HG02642 (cell line): ENCODE measurements around the gene ABCA4.
"Not testable (repeated sequence)": the region's sequence is repeated elsewhere in the genome, so short reads cannot be mapped to it uniquely, and the experiment has no call there.

Source experiments
- ATAC-seq: cut with Tn5 transposase; IDR thresholded peaks from one replicate; pipeline ENCODE4 v1.9.1; 2021; ENCODE audit warnings: mild to moderate bottlenecking; ENCODE audit not compliant: unreplicated experiment, poor library complexity

ABCA4 gene

DNA sequence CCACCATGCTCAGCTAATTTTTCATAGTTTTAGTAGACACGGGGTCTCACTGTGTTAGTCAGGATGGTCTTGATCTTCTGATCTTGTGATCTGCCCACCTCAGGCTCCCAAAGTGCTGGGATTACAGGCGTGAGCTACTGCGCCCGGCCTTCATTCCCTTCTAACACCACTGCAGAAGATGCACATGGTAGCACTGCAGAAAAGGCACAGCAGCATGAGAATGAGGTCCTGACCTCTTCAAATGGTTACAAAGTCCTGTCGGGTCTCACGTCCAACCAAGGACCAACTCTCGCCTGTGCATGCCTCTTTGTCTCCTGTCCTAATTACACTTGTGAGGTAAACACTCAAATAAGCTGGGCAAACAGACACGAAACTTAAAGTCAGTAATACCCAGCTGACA lies 128.8 kb downstream of the ABCA4 start:
- no peak for ATAC-seq

DNA sequence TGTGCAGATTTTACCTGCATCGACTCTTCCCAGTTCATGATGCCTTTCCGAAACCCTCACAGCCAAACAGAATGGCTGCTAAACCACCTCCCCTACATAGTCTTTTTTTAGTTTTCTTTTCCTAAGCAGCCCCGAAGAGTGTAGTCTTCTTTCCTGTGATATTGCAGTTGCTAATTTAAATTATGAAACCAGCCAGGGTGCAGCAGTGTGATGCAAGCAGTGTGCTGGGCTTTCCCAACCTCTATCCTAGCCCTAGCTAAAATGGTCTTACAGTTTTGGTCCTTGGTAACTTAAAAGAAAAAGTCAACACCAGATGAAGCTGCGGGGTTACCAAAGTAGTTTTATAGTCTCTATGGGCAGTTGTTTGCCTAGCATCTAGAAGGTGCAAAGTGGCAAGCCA lies 129.7 kb downstream of the ABCA4 start:
- ATAC-seq, result no peak

DNA sequence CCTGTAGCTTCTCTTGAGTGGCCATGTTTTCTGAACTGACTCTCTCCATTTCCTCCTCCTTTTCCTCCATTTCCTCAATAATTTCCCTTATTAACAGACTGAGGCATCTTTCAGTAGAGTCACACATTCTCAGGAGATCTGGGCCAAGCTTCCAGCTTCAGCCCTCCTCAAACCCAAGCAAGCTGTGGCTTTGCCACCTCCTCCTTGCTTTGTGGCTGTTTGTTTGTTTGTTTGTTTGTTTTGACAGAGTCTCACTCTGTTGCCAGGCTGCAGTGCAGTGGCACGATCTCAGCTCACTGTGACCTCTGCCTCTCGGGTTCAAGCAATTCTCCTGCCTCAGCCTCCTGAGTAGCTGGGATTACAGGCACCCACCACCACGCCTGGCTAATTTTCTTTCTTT lies 130.5 kb downstream of the ABCA4 start:
- not testable (repeated sequence) for ATAC-seq

DNA sequence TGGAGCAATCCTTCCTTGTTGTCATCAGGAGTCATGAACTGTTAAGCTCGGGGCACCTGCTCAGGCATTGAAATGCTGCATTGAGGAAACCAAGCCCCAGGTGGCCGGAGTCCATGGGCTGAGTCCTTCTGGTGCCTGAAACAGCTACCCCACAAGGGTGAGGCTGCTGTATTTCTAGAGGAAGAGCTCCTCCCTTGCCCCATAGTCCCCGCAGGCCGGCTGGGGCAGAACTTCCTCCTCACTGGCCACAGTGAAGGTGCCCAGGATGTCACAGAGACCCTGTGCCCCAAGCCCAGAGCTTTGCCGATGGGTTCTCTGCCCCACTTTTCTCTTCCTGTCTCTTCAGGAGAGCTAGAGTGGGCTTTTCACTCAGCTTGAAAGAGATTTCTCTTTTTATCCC lies 130.9 kb downstream of the ABCA4 start:
- ATAC-seq, result no peak

GRCh38 chr1:93989601-93990000 lies 131.3 kb downstream of the ABCA4 start:
- ATAC-seq, result no peak

- no peak for ATAC-seq
These were observed 132.2 kb downstream of the ABCA4 start for GRCh38 chr1:93988634-93989350.

GRCh38 chr1:93981274-93981667 lies 139.7 kb downstream of the ABCA4 start:
- no peak for ATAC-seq

- ATAC-seq, result no peak
These were observed 140.4 kb downstream of the ABCA4 start for GRCh38 chr1:93980320-93981273.

GRCh38 chr1:93979718-93980319 lies 141.1 kb downstream of the ABCA4 start:
- no peak for ATAC-seq

DNA sequence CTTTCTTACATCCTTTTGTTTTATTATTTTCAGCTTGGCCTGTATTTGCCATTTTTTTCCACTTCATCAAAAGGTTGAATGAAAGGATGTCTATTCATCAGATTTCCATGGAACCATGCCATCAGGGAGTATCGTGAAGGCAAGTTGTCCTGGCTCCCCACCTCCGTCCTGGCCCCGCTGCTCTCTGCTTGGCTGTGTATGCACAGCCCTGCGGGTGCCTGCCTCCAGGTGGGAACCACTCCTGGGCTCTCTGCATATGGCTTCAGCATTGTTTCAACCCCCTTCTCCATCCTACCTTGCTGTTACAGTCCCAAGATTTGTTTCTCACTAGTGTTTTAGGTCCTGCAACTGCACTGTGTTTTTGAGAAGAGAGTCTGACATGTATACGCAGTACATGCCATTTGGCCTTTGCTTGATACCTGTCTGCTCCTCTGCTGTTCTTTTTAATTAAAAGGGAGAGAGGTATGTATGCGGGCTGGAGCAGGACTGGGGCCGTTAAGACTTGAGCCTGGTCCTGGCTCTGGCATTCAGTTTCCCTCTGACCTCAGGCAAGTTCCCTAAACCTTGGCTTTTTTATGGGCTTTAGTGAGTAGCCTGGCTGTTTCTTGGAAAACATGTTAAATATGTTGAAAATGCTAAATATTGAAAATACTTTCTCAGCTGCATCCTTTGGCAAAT lies 141.8 kb downstream of the ABCA4 start:
- no peak for ATAC-seq

DNA sequence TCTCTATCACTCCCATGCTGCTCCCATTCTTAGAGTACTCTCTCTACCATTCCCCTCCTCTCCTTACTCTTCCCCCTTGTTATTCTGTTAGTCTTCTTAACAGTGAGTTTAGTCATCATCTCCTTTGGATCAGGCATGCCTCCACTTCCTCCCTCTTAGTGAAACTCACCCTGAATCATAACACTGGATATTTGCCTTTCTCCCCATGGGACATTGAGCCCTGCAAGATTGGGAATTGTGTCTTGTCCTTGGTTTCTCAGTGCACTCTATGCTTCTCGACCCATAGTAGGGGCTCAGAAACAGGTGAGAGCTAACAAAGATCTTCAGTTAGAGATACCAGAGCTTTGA lies 143.4 kb downstream of the ABCA4 start:
- ATAC-seq, result no peak

- ATAC-seq, result no peak
These were observed 144.0 kb downstream of the ABCA4 start for GRCh38 chr1:93976711-93977597.

DNA sequence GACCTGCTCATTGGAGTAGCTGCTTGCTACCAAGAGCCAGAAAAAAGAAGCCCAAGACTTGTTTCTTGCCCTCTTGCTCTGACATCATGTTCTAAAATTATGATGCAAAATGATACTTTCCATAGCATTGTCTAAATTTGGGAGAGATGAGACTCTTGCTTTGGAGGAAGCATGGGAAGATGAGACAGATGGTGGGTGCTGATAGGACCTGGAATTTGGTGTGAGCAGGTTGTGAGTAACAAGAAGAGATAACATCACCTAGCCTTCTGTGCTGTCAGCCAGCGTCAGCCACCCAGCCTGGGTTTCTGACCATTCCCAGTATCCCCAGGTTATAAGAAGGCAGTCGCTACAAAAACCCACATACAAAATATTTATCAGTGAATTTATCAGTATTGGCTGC lies 144.7 kb downstream of the ABCA4 start:
- no peak for ATAC-seq

- no peak for ATAC-seq
These were observed 148.6 kb downstream of the ABCA4 start for GRCh38 chr1:93972341-93972740.

GRCh38 chr1:93969887-93970286 lies 151.1 kb downstream of the ABCA4 start:
- no peak for ATAC-seq

- no peak for ATAC-seq
These were observed 151.6 kb downstream of the ABCA4 start for GRCh38 chr1:93969371-93969770.

- ATAC-seq, result no peak
These were observed 153.6 kb downstream of the ABCA4 start for GRCh38 chr1:93967306-93967705.

- ATAC-seq, result no peak
These were observed 155.1 kb downstream of the ABCA4 start for GRCh38 chr1:93965888-93966287.

DNA sequence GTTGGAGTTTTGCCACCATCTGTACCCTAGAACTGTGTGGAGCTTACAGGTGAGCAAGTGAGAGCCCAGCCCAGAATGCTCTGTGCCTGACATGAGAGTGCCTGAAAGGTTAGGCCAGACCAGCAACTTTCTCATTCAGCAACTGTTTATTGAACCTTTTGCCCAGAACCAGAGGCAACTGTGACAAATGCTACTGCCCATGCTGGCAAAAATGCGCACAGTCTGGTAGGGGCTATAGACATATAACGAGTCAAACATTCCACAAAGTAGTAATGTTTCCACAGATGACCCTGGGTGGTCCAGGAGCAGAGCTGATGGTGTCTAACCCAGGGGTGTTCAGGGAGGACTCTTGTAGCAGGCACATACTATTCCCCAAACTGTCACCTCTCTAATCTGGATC lies 155.7 kb downstream of the ABCA4 start:
- ATAC-seq, result no peak

GRCh38 chr1:93964777-93965200 lies 156.2 kb downstream of the ABCA4 start:
- ATAC-seq, result no peak
